ENCODE data around the gene KCNJ16.

KCNJ16 gene

GRCh38 chr17:70115126-70115525, 40.1 kb downstream of the KCNJ16 start:
- no peak for DNase-seq (ENCODE audit: low spot score)
- TF ChIP-seq CTCF (IDR thresholded peaks at IDR 0.05; ENCODE audit: extremely low read depth, missing control alignments), result no peak

DNA sequence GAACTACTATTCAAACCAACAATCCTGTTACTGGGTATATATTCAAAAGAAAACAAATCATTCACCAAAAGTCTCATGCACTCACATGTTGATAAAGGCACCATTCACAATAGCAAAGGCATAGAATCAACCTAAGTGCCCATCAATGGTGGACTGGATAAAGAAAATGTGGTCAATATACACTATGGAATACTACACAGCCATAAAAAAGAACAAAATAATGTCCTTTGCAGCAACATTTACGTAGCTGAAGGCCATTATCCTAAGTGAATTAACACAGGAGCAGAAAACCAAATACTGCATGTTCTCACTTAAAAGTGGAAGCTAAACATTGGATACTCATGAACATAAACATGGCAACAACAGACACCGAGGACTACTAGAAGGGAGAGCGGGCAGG, 41.9 kb downstream of the KCNJ16 start:
- no peak for TF ChIP-seq CTCF (IDR thresholded peaks at IDR 0.05; ENCODE audit: extremely low read depth, missing control alignments)
- DNase-seq (ENCODE audit: low spot score), result no peak

- no peak for DNase-seq (ENCODE audit: low spot score)
- no peak for TF ChIP-seq CTCF (IDR thresholded peaks at IDR 0.05; ENCODE audit: extremely low read depth, missing control alignments)
Measured at GRCh38 chr17:70119545-70119944, 44.5 kb downstream of the KCNJ16 start.

DNA sequence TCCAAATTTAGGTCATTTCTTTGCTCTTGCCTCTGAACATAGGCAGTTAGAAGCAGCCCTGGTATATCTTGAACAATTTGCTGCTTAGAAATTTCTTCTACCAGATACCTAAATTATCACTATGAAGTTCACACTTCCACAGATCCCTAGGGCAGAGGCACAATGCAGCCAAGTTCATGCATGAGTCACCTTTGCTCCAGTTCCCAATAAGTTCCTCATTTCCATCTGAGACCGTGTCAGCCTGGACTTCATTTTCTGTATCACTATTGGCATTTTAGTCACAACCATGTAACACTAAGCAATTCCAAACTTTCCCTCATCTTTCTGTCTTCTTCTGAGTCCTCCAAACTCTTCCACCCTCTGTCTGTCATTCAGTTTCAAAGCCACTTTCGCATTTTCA, 45.0 kb downstream of the KCNJ16 start:
- TF ChIP-seq CTCF (IDR thresholded peaks at IDR 0.05; ENCODE audit: extremely low read depth, missing control alignments), result no peak
- DNase-seq (ENCODE audit: low spot score), result no peak

DNA sequence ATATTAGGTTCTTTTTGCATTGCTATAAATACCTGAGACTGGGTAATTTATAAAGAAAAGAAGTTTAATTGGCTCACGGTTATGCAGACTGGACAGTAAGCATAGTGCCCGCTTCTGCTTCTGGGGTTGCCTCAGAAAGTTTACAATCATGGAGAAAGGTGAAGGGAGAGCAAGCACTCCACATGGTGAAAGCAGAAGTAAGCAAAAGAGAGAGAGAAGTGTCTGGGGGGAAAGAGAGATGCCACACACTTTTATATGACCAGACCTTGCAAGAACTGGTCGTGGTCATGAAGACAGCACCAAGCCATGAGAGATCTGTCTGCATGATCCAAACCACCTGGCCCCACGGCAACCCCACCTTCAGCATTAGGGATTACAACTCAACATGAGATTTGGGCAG, 45.4 kb downstream of the KCNJ16 start:
- no peak for DNase-seq (ENCODE audit: low spot score)
- no peak for TF ChIP-seq CTCF (IDR thresholded peaks at IDR 0.05; ENCODE audit: extremely low read depth, missing control alignments)

DNA sequence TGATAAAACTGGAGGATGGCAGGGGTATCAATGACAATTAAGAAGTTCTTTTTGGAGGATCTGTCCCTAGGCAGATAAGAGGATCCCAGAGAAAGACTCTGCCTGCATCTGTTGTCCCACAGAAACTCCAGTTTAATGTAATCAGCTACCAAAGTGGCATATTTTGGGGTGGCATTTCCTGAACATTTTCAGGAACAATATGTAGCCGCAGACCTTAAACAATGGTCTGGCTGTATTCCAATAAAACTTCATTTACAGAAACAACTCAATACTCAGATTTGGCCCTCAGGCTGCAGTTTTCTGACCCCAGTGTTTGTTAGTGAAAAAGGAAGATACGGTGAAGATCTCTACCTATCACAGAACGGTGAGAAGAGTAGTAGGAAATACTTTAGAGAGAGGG, 46.1 kb downstream of the KCNJ16 start:
- no peak for DNase-seq (ENCODE audit: low spot score)
- TF ChIP-seq CTCF (IDR thresholded peaks at IDR 0.05; ENCODE audit: extremely low read depth, missing control alignments), result no peak

- no peak for DNase-seq (ENCODE audit: low spot score)
- no peak for TF ChIP-seq CTCF (IDR thresholded peaks at IDR 0.05; ENCODE audit: extremely low read depth, missing control alignments)
Measured at GRCh38 chr17:70123193-70123592, 48.2 kb downstream of the KCNJ16 start.
